ENCODE measurements around the gene CAMSAP1. TPM values are rescaled to one million over a fixed set of nuclear protein-coding genes. Genes with fewer than 3 reads are reported as not detected.

The CAMSAP1 gene
- total and polyA plus RNA-seq, 11 donors: 10.9 to 38.3 (median 19.9) TPM

DNA sequence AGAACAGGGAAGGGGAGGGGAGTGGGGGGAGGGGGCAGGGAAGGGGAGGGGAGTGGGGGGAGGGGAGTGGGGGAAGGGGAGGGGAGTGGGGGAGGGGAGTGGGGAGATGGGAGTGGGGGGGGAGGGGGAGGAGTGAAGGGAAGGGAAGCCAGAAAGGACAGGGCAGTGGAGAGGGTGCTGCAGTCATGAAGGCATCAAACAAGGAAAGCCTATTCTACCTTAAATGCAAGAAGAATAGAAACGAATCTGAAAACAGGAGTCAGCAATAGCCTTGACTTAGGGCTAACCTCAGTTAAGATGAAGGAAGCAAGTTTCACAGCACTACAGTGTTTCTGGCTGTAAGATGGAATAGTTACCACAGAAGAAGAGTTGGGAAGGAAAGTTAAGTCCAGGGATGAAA, 59.5 kb downstream of the CAMSAP1 start:
- Histone ChIP-seq H3K27me3 (no peaks in the 10 kb centered on the region), H3K9me3 (peaks cover 0 to 24% (median 0%) of the 10 kb centered on the region in 12 donors), H3K4me1 (no peaks in the 10 kb centered on the region), H3K27ac (no peak overlapping the region), H3K4me3 (no peak overlapping the region), H3K36me3 (peaks cover 0 to 45% (median 33%) of the 10 kb centered on the region in 9 donors)
- intact Hi-C loops (cut with DNase I): no loop called here
- DNase-seq (no peak), ATAC-seq (no peak)
- no peak for TF ChIP-seq POLR2A (IDR thresholded peaks at IDR 0.05)
- TF ChIP-seq, protein P1, sequence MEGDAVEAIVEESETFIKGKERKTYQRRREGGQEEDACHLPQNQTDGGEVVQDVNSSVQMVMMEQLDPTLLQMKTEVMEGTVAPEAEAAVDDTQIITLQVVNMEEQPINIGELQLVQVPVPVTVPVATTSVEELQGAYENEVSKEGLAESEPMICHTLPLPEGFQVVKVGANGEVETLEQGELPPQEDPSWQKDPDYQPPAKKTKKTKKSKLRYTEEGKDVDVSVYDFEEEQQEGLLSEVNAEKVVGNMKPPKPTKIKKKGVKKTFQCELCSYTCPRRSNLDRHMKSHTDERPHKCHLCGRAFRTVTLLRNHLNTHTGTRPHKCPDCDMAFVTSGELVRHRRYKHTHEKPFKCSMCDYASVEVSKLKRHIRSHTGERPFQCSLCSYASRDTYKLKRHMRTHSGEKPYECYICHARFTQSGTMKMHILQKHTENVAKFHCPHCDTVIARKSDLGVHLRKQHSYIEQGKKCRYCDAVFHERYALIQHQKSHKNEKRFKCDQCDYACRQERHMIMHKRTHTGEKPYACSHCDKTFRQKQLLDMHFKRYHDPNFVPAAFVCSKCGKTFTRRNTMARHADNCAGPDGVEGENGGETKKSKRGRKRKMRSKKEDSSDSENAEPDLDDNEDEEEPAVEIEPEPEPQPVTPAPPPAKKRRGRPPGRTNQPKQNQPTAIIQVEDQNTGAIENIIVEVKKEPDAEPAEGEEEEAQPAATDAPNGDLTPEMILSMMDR (IDR thresholded peaks at IDR 0.05): no peak
- 40 to 63% (median 56%) methylated on average over 1 of the region's 1 CpG for WGBS, 4 donors

DNA sequence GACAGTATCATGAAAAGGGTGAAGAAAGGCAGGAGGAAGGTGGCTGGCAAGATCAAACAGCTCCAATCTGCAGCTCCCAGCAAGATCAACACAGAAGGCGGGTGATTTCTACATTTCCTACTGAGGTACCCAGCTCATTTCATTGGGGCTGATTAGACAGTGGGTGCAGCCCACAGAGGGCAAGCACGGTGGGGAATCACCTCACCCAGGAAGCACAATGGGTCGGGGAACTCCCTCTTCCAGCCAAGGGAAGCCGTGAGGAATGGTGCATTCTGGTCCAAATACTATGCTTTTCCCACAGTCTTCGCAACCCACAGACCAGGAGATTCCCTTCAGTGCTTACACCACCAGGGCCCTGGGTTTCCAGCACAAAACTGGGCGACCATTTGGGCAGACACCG, 66.8 kb downstream of the CAMSAP1 start:
- TF ChIP-seq, protein P1 (IDR thresholded peaks at IDR 0.05): no peak
- no peak for TF ChIP-seq POLR2A (IDR thresholded peaks at IDR 0.05)
- Histone ChIP-seq H3K27ac (no peak overlapping the region), H3K36me3 (peaks cover 0 to 11% (median 0%) of the 10 kb centered on the region in 9 donors), H3K27me3 (no peaks in the 10 kb centered on the region), H3K4me1 (peaks cover 0 to 3% (median 0%) of the 10 kb centered on the region in 12 donors), H3K4me3 (no peak overlapping the region), H3K9me3 (peaks cover 0 to 16% (median 0%) of the 10 kb centered on the region in 12 donors)
- no peak for ATAC-seq
- WGBS, 4 donors: 90 to 94% (median 91%) methylated on average over 7 of the region's 7 CpGs
- intact Hi-C loops (cut with DNase I): no loop called here
- no peak for DNase-seq

DNA sequence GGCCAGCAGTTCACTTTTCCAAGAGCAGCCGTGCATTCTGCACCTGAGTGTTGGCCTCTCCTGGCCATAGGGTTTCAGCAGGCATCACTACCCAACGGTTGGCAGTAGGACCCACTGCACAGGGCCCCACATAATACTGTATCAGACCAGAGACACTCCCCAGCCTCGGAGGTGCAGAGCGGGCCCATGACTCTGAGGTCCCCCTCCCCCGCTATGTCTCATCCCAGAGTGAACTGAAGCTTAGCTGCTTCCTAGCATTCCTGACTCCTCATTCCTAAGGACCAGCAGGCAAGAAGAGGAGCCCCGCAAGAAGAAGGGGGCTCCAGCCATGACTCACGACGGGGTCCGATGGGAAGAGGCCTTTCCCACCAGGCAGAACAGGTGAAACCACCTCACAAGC, 67.2 kb downstream of the CAMSAP1 start:
- 96 to 97% (median 96%) methylated on average over 6 to 9 of the region's 9 CpGs for WGBS, 4 donors

DNA sequence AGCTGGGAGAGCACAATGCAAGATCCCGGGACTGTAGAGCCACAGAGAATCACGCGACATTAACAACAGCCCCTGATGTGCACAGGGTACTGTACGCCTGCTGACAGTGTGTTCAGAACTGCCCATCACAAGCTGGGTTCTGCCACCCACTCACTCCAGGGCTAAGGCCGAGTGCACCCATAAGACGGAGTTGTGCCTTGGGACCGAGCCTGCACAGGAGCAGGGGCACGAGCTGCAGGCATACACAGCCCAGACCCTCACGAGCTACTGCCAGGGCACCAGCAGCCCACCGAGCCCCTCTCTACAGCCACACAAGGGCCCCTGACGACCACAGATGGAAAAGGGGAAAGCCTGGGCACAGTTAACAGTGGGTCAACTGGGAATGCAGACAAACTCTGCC, 67.8 kb downstream of the CAMSAP1 start:
- DNase-seq: no peak

More for the DNA sequence above, 67.2 kb downstream of the CAMSAP1 start:
- H3K27me3 ChIP-seq: no peaks in the 10 kb centered on the region
- no peak overlapping the region for H3K4me3 ChIP-seq
- peaks cover 0 to 12% (median 0%) of the 10 kb centered on the region in 12 donors for H3K9me3 ChIP-seq
- intact Hi-C loops (cut with DNase I): no loop called here
- H3K4me1 ChIP-seq: peaks cover 0 to 3% (median 0%) of the 10 kb centered on the region in 12 donors
- no peak overlapping the region for H3K27ac ChIP-seq
- peaks cover 0 to 11% (median 0%) of the 10 kb centered on the region in 9 donors for H3K36me3 ChIP-seq
- ATAC-seq (no peak), DNase-seq (no peak)
- TF ChIP-seq, protein P1 (IDR thresholded peaks at IDR 0.05): no peak
- TF ChIP-seq POLR2A (IDR thresholded peaks at IDR 0.05): no peak

More for the DNA sequence above, 67.8 kb downstream of the CAMSAP1 start:
- Histone ChIP-seq H3K36me3 (peaks cover 0 to 11% (median 0%) of the 10 kb centered on the region in 9 donors), H3K4me1 (peaks cover 0 to 3% (median 0%) of the 10 kb centered on the region in 12 donors), H3K27ac (no peak overlapping the region), H3K27me3 (no peaks in the 10 kb centered on the region), H3K4me3 (no peak overlapping the region), H3K9me3 (peaks cover 0 to 7% (median 0%) of the 10 kb centered on the region in 12 donors)
- no peak for TF ChIP-seq POLR2A (IDR thresholded peaks at IDR 0.05)
- TF ChIP-seq, protein P1 (IDR thresholded peaks at IDR 0.05): no peak
- WGBS, 4 donors: 91 to 98% (median 97%) methylated on average over 9 to 11 of the region's 11 CpGs
- intact Hi-C loops (cut with DNase I): no loop called here
- no peak for ATAC-seq
